Activated gamma-delta T cell treated with anti-CD3 and anti-CD28 coated beads, Interleukin-2, amount 50 U/mL, for 16 hours (primary cell): ENCODE results near the gene CAPNS2.
"Not testable (repeated sequence)": the region's sequence is repeated elsewhere in the genome, so short reads cannot be mapped to it uniquely, and the experiment has no call there.

Experiments
- DNase-seq: peaks from one replicate; pipeline ENCODE4 v3.0.0-alpha.2; 2020; ENCODE audit warnings: low read depth

CAPNS2 gene

GRCh38 chr16:55568207-55568606, 1.7 kb downstream of the CAPNS2 start:
- DNase-seq, result no peak

- DNase-seq, result no peak
Measured at GRCh38 chr16:55569025-55569424, 2.5 kb downstream of the CAPNS2 start.

GRCh38 chr16:55570159-55570558, 3.7 kb downstream of the CAPNS2 start:
- DNase-seq, result no peak

- DNase-seq, result no peak
Measured at GRCh38 chr16:55571191-55571897, 4.9 kb downstream of the CAPNS2 start.

GRCh38 chr16:55572439-55572838, 6.0 kb downstream of the CAPNS2 start:
- DNase-seq, result no peak

GRCh38 chr16:55574811-55575210, 8.3 kb downstream of the CAPNS2 start:
- DNase-seq, result no peak

GRCh38 chr16:55575496-55575895, 9.0 kb downstream of the CAPNS2 start:
- DNase-seq, result no peak

GRCh38 chr16:55576384-55576783, 9.9 kb downstream of the CAPNS2 start:
- DNase-seq, result no peak

GRCh38 chr16:55577887-55578286, 11.4 kb downstream of the CAPNS2 start:
- no peak for DNase-seq

GRCh38 chr16:55585631-55586030, 19.1 kb downstream of the CAPNS2 start:
- DNase-seq, result no peak

GRCh38 chr16:55588799-55589198, 22.3 kb downstream of the CAPNS2 start:
- no peak for DNase-seq

- DNase-seq, result no peak
Measured at GRCh38 chr16:55592306-55592705, 25.8 kb downstream of the CAPNS2 start.

- no peak for DNase-seq
Measured at GRCh38 chr16:55597928-55598327, 31.4 kb downstream of the CAPNS2 start.

- no peak for DNase-seq
Measured at GRCh38 chr16:55605754-55606336, 39.4 kb downstream of the CAPNS2 start.

- DNase-seq, result no peak
Measured at GRCh38 chr16:55613613-55614335, 47.3 kb downstream of the CAPNS2 start.

GRCh38 chr16:55615071-55615470, 48.6 kb downstream of the CAPNS2 start:
- no peak for DNase-seq

- DNase-seq, result not testable (repeated sequence)
Measured at GRCh38 chr16:55615670-55616069, 49.2 kb downstream of the CAPNS2 start.
